Measurements from ENCODE around the gene MEGF11. TPM values are rescaled to one million over a fixed set of nuclear protein-coding genes. Genes with fewer than 3 reads are reported as not detected.

Gene MEGF11
- total RNA-seq, 1 experiment from 2014 or later = 1.2 TPM

- Histone ChIP-seq H3K4ac (ENCODE audit: low read depth, low read length) (no peak overlapping the region), H3K18ac (ENCODE audit: insufficient read length, low read depth, low read length) (no peak overlapping the region), H3K9ac (ENCODE audit: extremely low read depth, insufficient read length, low read length) (no peak overlapping the region), H2BK12ac (ENCODE audit: insufficient read length, low read depth, low read length) (no peak overlapping the region), H3K23me2 (ENCODE audit: insufficient read length, low read depth, low read length, poor library complexity, severe bottlenecking) (no peaks in the 10 kb centered on the region), H4K20me1 (ENCODE audit: control insufficient read depth, insufficient read depth, insufficient read length) (no peaks in the 10 kb centered on the region), H3T11ph (ENCODE audit: low read length) (no peak overlapping the region), H2AK5ac (ENCODE audit: insufficient read length, low read length) (no peak overlapping the region), H3K14ac (ENCODE audit: insufficient read depth, low read length) (no peak overlapping the region), H4K8ac (replicated peaks; ENCODE audit: insufficient read length, low read depth, low read length) (no peak overlapping the region), H3K27me3 (ENCODE audit: insufficient read depth, low read length) (no peaks in the 10 kb centered on the region), H3K23ac (ENCODE audit: insufficient read length, low read depth, low read length) (no peak overlapping the region), H2AFZ (ENCODE audit: low read length) (no peak overlapping the region), H3K79me2 (ENCODE audit: insufficient read depth, low read length) (no peaks in the 10 kb centered on the region), H3K4me1 (ENCODE audit: insufficient read depth, low read length) (no peaks in the 10 kb centered on the region; the same call in 1 of the 2 replicates), H2BK15ac (ENCODE audit: low read depth, low read length) (no peak overlapping the region), H4K91ac (ENCODE audit: insufficient read length, low read depth, low read length) (no peak overlapping the region), H3K4me2 (ENCODE audit: insufficient read depth, insufficient read length, low read length) (no peak overlapping the region), H3K27ac (ENCODE audit: insufficient read length, low read depth, low read length) (no peak overlapping the region), H2BK20ac (ENCODE audit: low read depth, low read length, poor library complexity, severe bottlenecking) (no peak overlapping the region), H3K9me3 (ENCODE audit: control insufficient read depth, low read depth, low read length) (no peaks in the 10 kb centered on the region), H4K5ac (ENCODE audit: insufficient read length, low read depth, low read length) (no peak overlapping the region), H2BK120ac (ENCODE audit: low read depth, low read length, poor library complexity, severe bottlenecking) (no peak overlapping the region), H2BK5ac (ENCODE audit: insufficient read length, low read length) (no peak overlapping the region), H3K79me1 (ENCODE audit: insufficient read depth, low read depth, low read length, poor library complexity, severe bottlenecking) (no peaks in the 10 kb centered on the region), H3K56ac (ENCODE audit: insufficient read length, low read depth, low read length) (no peak overlapping the region)
- no peaks in the 10 kb centered on the region for H3K36me3 Mint-ChIP-seq (ENCODE audit: insufficient read depth in 1 of 3, low read depth in 3 of 3)
- no peak for TF ChIP-seq CTCF (conservative IDR thresholded peaks at IDR 0.05)
- H3K4me3 Mint-ChIP-seq = no peak overlapping the region
- no CpG with 5 or more reads among the region's 12 CpGs for WGBS (ENCODE audit: extremely low coverage, insufficient read length, low lambda C conversion rate)
- DNase-seq = no peak
- peaks cover 25 to 49% of the 10 kb centered on the region in 2 experiments for H3K4me1 Mint-ChIP-seq
- H3K27ac Mint-ChIP-seq = no peak overlapping the region
- H3K27me3 Mint-ChIP-seq (ENCODE audit: low read depth) = peaks cover 1% of the 10 kb centered on the region
- no peaks in the 10 kb centered on the region for H3K9me3 Mint-ChIP-seq
These were observed 84.5 kb downstream of the MEGF11 start for GRCh38 chr15:66169023-66169422.
